ENCODE results near the gene SRGAP3. TPM values are rescaled to one million over a fixed set of nuclear protein-coding genes. Genes with fewer than 3 reads are reported as not detected.

The SRGAP3 gene
- total RNA-seq, 1 experiment from 2014 or later: 17.9 TPM

DNA sequence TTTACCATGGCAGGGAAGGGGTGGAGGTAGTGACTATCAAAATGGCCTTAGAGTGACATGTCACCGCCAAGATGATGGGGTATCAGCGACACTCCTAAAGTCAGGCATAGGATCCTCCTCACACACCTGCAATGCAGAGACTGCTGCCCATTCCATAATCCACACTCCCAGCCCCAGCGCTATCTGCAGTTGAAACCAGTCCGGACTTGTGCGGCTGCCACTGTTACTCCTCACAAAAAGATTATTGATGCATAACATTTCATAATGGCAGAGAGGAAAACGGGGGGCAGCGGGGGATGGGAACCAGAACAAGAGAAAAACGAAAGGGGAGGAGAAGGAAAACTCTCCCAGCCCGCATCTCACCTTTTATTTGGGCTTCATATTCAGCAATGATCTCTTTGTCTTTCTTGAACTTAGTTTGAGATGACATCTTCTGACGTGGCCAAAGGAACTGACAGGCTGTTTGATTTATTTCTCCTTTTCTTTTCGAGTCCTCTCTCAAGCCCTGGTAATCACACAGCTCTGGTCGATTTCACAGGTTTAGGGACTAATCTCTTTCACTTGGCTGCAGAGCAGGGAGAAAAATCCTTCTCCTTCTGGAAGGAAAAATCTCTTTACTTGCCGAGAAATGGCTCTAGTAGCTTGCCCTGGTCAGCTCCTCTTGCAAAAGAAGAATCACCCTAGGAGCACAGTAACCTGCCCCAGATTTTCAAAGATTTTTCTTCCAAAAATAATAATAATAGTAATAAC lies 749 bp downstream of the SRGAP3 start:
- H3K27me3 Mint-ChIP-seq (ENCODE audit: low read depth): no peaks in the 10 kb centered on the region
- ATAC-seq (no peak), DNase-seq (ENCODE audit: low spot score) (no peak)
- H3K27ac Mint-ChIP-seq: peak overlapping the region; percentile 35
- H3K4me1 Mint-ChIP-seq: peaks cover 61% of the 10 kb centered on the region
- POLR2A ChIA-PET: interaction anchor here (1.5 kb wide), 1 partner anchor 14 kb away, joined by 3 read pairs; no protein-coding TSS in a partner anchor
- TF ChIP-seq ZNF263 (CRISPR knock-in tag; IDR thresholded peaks at IDR 0.05; ENCODE audit: low read depth) (no peak), FOXP1 (CRISPR knock-in tag; IDR thresholded peaks at IDR 0.05; ENCODE audit: borderline replicate concordance) (no peak), ARID4B (CRISPR knock-in tag; IDR thresholded peaks at IDR 0.05; ENCODE audit: borderline replicate concordance) (no peak), ETV6 (CRISPR knock-in tag; IDR thresholded peaks at IDR 0.05) (no peak), ZNF423 (CRISPR knock-in tag; IDR thresholded peaks at IDR 0.05) (no peak), TP53 (CRISPR knock-in tag; IDR thresholded peaks at IDR 0.05) (no peak), ZNF317 (CRISPR knock-in tag; IDR thresholded peaks at IDR 0.05; ENCODE audit: borderline replicate concordance, low read depth) (no peak)
- TF ChIP-seq, protein P1, sequence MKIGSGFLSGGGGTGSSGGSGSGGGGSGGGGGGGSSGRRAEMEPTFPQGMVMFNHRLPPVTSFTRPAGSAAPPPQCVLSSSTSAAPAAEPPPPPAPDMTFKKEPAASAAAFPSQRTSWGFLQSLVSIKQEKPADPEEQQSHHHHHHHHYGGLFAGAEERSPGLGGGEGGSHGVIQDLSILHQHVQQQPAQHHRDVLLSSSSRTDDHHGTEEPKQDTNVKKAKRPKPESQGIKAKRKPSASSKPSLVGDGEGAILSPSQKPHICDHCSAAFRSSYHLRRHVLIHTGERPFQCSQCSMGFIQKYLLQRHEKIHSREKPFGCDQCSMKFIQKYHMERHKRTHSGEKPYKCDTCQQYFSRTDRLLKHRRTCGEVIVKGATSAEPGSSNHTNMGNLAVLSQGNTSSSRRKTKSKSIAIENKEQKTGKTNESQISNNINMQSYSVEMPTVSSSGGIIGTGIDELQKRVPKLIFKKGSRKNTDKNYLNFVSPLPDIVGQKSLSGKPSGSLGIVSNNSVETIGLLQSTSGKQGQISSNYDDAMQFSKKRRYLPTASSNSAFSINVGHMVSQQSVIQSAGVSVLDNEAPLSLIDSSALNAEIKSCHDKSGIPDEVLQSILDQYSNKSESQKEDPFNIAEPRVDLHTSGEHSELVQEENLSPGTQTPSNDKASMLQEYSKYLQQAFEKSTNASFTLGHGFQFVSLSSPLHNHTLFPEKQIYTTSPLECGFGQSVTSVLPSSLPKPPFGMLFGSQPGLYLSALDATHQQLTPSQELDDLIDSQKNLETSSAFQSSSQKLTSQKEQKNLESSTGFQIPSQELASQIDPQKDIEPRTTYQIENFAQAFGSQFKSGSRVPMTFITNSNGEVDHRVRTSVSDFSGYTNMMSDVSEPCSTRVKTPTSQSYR (CRISPR knock-in tag; IDR thresholded peaks at IDR 0.05): no peak
- H3K4me3 Mint-ChIP-seq: peak overlapping the region; percentile 81
- CTCF ChIA-PET: interaction anchor here (1.1 to 2.6 kb wide), 19 partner anchors 9 to 261 kb away, joined by 3 to 28 read pairs (median 6); no protein-coding TSS in a partner anchor
- no peaks in the 10 kb centered on the region for H3K9me3 Mint-ChIP-seq
- no peaks in the 10 kb centered on the region for H3K36me3 Mint-ChIP-seq

DNA sequence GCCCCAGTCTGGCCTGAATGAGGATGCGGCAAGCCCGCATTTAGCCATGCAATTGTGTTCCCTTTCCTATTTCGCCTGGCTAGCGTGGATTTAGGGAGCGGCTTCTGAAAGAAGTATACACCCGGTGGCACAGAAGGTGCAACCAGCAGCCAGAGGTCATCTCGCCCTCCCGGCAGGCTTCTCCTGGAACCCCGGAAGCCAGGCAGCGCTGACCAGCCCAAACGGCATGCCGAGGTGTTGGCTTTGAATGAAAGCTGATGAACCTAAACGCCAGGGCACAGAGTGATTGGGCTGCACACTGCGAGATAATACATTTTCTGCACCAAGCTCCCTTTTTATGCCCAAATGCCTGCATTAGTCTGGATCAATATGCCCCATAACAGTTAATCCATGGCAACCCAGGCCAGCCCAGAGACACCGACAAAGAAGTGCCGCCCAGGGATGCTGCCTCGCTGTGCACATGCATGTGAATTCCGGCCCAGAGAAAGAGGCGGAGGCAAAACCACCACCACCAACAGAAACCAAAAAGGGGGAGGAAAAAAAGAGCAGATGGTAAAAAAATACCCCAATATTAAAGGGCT lies 1.4 kb downstream of the SRGAP3 start:
- no peak for TF ChIP-seq KAT7 (CRISPR knock-in tag; IDR thresholded peaks at IDR 0.05; ENCODE audit: borderline replicate concordance)
- TF ChIP-seq ARID4B (CRISPR knock-in tag; IDR thresholded peaks at IDR 0.05; ENCODE audit: borderline replicate concordance): no peak
- no peak for TF ChIP-seq ZNF425 (CRISPR knock-in tag; conservative IDR thresholded peaks at IDR 0.05)
- H3K4me3 Mint-ChIP-seq: peak overlapping the region; percentile 81
- ChIA-PET POLR2A (interaction anchor here (0.8 kb wide), 1 partner anchor 112 kb away, joined by 3 read pairs; no protein-coding TSS in a partner anchor), CTCF (interaction anchor here (1.3 to 2.6 kb wide), 3 partner anchors 13 to 94 kb away, joined by 3 to 12 read pairs (median 7); no protein-coding TSS in a partner anchor)
- DNase-seq (ENCODE audit: low spot score) (no peak), ATAC-seq (no peak)
- H3K27me3 Mint-ChIP-seq (ENCODE audit: low read depth): no peaks in the 10 kb centered on the region
- no peak overlapping the region for H3K27ac Mint-ChIP-seq
- no peaks in the 10 kb centered on the region for H3K9me3 Mint-ChIP-seq
- H3K36me3 Mint-ChIP-seq: no peaks in the 10 kb centered on the region
- H3K4me1 Mint-ChIP-seq: peaks cover 55% of the 10 kb centered on the region

Measured in WTC11 (cell line).